Hematopoietic multipotent progenitor cell treated with erythropoietin and hydrocortisone succinate and interleukin-3 and kit ligand, for 4 days (in vitro differentiated cells): ENCODE measurements around the gene PSIP1.
A peak's percentile ranks its signal among the peaks of the same experiment; 100 is the strongest.
"Not testable (repeated sequence)": the region's sequence is repeated elsewhere in the genome, so short reads cannot be mapped to it uniquely, and the experiment has no call there.

Experiments used
- DNase-seq: peaks from one replicate; pipeline ENCODE4 v3.0.0-alpha.2; 2015

The PSIP1 gene

GRCh38 chr9:15501803-15502202 is 9.0 kb downstream of the PSIP1 start:
- no peak for DNase-seq

DNA sequence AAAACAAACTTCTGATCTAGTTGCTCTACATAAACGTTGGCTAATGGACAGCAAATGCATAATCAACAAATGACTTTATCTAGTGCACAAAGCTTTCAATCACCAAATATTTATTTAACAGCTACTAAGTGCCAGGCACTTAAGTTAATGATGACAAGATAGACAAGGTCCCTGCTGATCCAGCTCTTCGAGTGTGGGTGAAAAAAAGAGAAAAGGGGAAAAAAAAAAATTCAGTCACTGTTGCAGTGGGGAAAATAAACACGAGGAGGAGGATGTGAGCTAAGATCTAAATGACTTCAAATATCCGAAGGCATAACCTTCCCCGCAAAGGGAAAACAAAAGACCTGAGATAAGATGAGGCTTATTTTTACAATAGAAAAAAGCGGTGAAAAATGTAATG is 9.6 kb downstream of the PSIP1 start:
- no peak for DNase-seq

GRCh38 chr9:15499139-15499538 is 11.6 kb downstream of the PSIP1 start:
- DNase-seq: no peak

- no peak for DNase-seq
These were observed 12.3 kb downstream of the PSIP1 start for GRCh38 chr9:15498246-15498995.

GRCh38 chr9:15492485-15493150 is 18.2 kb downstream of the PSIP1 start:
- no peak for DNase-seq

- no peak for DNase-seq
These were observed 18.8 kb downstream of the PSIP1 start for GRCh38 chr9:15491950-15492349.

DNA sequence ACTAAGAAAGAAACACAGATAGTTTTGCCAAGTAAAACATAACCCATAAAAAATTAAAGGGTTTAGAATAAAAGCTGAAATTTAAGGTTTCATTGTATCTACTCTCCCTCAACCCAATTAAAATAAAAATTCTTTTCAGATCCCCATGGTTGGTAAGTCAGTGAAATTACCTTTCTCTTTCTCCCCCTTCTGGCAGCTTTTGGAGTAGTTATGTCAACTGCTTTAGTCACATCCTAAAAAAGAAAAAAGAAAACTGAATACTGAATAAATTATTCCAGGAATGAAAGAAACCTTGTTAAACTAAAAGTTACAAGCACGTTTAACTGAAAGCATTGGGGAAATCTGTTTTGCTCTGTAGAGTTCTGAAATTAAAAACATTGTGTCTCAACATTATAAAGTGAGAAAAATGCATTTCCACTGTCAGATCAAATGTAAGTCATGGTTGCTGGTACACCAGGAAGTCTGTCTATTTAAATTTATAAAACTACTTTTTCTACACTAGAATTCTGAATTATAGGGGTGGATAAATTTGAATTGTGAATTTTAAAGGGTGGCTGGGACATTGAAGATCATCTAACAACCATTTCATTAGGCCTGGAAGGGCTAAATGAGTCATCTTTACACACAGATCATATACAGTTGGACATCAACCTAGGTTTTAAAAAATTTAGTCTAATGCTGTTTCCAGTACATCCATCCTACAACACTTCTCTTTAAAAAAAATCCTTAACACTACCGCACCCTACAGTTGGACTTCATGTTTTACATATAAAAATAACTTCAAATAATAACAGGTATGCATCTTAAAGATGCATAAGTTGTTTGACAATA is 24.7 kb downstream of the PSIP1 start:
- DNase-seq: peak; percentile 63

DNA sequence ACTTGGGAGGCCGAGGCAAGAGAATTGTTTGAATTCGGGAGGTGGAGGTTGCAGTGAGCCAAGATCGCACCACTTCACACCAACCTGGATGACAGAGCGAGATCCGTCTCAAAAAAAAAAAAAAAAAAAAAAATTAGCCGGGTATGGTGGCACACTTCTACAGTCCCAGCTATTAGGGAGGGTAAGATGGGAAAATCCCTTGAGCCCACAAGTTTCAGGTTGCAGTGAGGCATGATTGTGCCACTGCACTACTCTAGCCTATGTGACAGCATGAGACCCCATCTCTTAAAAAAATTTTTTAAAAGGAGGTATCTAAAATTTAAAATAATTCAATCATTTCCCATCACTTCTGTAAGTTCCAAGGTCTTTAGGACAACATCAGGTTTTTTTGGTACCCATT is 26.0 kb downstream of the PSIP1 start:
- no peak for DNase-seq

GRCh38 chr9:15482146-15482545 is 28.6 kb downstream of the PSIP1 start:
- DNase-seq: no peak

- DNase-seq: no peak
These were observed 30.7 kb downstream of the PSIP1 start for GRCh38 chr9:15480028-15480427.

GRCh38 chr9:15475923-15476536 is 34.7 kb downstream of the PSIP1 start:
- no peak for DNase-seq

GRCh38 chr9:15469862-15470261 is 40.9 kb downstream of the PSIP1 start:
- DNase-seq: no peak

GRCh38 chr9:15469406-15469805 is 41.4 kb downstream of the PSIP1 start:
- peak; percentile 18 for DNase-seq

GRCh38 chr9:15468145-15468544 is 42.6 kb downstream of the PSIP1 start:
- DNase-seq: no peak

DNA sequence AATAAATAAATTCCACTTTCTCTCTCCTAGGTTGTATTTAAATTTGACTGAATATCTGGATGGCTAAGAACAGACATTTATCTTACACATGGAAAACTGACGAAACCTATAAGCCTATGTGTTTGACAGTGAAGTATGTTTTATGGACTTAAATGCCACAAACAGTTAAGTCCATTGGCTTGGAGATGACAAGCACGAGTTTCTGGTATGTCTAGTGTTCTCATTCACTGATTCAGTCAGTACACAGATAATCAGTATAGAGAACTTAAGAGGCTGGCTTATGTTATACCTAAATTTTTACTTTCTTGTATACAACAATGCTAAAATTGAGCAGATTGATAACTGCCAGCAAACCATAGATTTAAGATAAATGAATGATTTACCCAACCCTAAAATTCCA is 49.2 kb downstream of the PSIP1 start:
- no peak for DNase-seq

DNA sequence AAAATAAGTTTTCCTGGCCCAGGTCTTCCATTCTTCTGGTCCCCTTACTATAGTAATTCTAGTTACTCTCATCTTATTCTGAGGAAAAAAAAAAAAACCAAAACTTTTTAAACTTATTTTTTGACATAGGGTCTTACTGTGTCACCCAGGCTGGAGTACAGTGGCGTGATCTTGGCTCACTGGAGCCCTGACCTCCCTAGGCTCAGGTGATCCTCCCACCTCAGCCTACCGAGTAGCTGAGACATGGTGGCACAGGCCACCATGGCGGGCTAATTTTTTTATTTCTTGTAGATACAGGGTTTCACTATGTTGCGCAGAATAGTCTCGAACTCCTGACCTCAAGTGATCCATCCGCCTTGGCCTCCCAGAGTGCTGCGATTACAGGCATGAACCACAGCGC is 49.7 kb downstream of the PSIP1 start:
- DNase-seq: no peak

- DNase-seq: no peak
These were observed 56.8 kb downstream of the PSIP1 start for GRCh38 chr9:15453956-15454355.

- no peak for DNase-seq
These were observed 66.6 kb downstream of the PSIP1 start for GRCh38 chr9:15444141-15444540.

- not testable (repeated sequence) for DNase-seq
These were observed 68.5 kb downstream of the PSIP1 start for GRCh38 chr9:15442264-15442663.

- not testable (repeated sequence) for DNase-seq
These were observed 68.9 kb downstream of the PSIP1 start for GRCh38 chr9:15441841-15442240.

DNA sequence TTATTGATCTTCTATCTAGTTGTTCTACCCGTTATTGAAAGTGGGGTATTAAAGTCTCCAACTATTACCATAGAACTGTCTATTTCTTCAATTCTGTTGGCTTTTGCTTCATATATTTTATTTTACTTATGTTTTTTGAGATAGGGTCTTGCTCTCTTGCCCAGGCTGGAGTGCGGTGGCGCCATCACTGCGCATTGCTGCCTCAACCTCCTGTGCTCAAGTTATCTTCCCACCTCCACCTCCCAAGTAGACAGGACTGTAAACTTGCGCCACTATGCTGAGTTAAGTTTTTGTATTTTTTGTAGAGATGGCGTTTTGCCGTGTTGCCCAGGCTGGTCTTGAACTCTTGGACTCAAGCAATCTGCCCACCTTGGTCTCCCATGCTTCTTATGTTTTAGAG is 71.9 kb downstream of the PSIP1 start:
- no peak for DNase-seq

DNA sequence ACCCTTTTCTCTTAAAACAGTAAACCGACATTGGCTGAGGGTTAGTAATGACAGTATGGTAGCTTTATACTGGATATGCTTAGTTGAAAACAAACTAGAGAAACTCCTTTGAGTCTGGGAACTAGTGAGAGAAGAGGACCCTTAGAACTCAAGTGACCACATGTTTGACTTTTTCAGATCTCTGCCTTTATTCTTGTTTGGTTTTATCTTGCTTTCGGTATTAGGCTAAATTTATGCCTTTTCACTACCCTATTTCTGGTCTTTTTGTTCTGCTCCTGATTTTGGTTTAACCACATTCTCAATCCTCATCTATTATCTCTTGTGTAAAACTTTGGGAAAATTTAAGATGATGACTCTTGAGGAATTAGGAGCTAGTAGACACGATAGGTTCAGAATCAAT is 77.1 kb downstream of the PSIP1 start:
- DNase-seq: no peak

- DNase-seq: peak; percentile 41
These were observed 77.6 kb downstream of the PSIP1 start for GRCh38 chr9:15433191-15433590.
